OCI-LY7 (cell line): ENCODE results near the gene ADM2. TPM values are rescaled to one million over a fixed set of nuclear protein-coding genes. Genes with fewer than 3 reads are reported as not detected.

Experiments
- BruUV-seq: library from RNA; stranded (reverse); fragments of 400-500 nt; replicated peaks from 2 replicates; lab custom pipeline; 2021; lab: Mats Ljungman, UMichigan
- CTCF ChIA-PET: fragments of 300-600 bp; sonication (Branson Sonifier 250); formaldehyde crosslinking; loops from one replicate; lab custom pipeline; 2022; ENCODE audit warnings: antibody characterized with exemption; ENCODE audit not compliant: unreplicated experiment; lab: Charles Lee
- POLR2A ChIA-PET: fragments of 300-600 bp; sonication (Branson Sonifier 250); formaldehyde crosslinking; loops from one replicate; lab custom pipeline; 2022; ENCODE audit warnings: antibody characterized with exemption; lab: Charles Lee
- DNase-seq: peaks from one replicate; pipeline ENCODE4 v3.0.0-alpha.2; 2015; ENCODE audit warnings: low spot score
- H2AFZ ChIP-seq: fragments of 200-600 bp; sonication (generic), shearing (Covaris generic); 2 replicates; pipeline ENCODE4 v1.6.1; 2014; ENCODE audit warnings: mild to moderate bottlenecking, antibody characterized with exemption, low read length, moderate library complexity
- H3K27ac ChIP-seq: fragments of 200-600 bp; sonication (generic); 2 replicates; pipeline ENCODE4 v1.5.1; 2014; ENCODE audit warnings: mixed run types, low read depth, mild to moderate bottlenecking, moderate library complexity, low read length, inconsistent platforms; ENCODE audit not compliant: poor library complexity, severe bottlenecking
- H3K36me3 ChIP-seq: fragments of 200-600 bp; sonication (generic); 2 replicates; pipeline ENCODE4 v1.6.1; 2014; ENCODE audit warnings: mild to moderate bottlenecking, antibody characterized with exemption, low read length, moderate library complexity, mixed read lengths; ENCODE audit not compliant: insufficient read depth
- H3K4me1 ChIP-seq: fragments of 200-600 bp; sonication (generic); 2 replicates; pipeline ENCODE4 v1.5.1; 2014; ENCODE audit warnings: mild to moderate bottlenecking, low read length; ENCODE audit not compliant: insufficient read depth, poor library complexity, severe bottlenecking
- H3K4me2 ChIP-seq: fragments of 200-600 bp; sonication (generic); 2 replicates; pipeline ENCODE4 v1.6.1; 2014; ENCODE audit warnings: mild to moderate bottlenecking, low read length
- H3K4me3 ChIP-seq: fragments of 200-600 bp; sonication (generic); 2 replicates; pipeline ENCODE4 v1.5.1; 2014; ENCODE audit warnings: mild to moderate bottlenecking, low read depth, low read length; ENCODE audit not compliant: poor library complexity, severe bottlenecking
- H3K79me2 ChIP-seq: fragments of 200-600 bp; sonication (generic); 2 replicates; pipeline ENCODE4 v1.6.1; 2016; ENCODE audit warnings: low read depth, mild to moderate bottlenecking, low read length, moderate library complexity, mixed read lengths; ENCODE audit not compliant: insufficient read depth
- H3K9me2 ChIP-seq: fragments of 200-600 bp; sonication (generic); 2 replicates; pipeline ENCODE4 v1.6.1; 2016; ENCODE audit warnings: mild to moderate bottlenecking, low read length, mixed read lengths; ENCODE audit not compliant: insufficient read depth
- H3K9me3 ChIP-seq: fragments of 200-600 bp; sonication (generic); 2 replicates; pipeline ENCODE4 v1.6.1; 2014; ENCODE audit warnings: mild to moderate bottlenecking, mixed run types, low read length, mixed read lengths
- H4K20me1 ChIP-seq: fragments of 200-600 bp; sonication (generic); 2 replicates; pipeline ENCODE4 v1.6.1; 2014; ENCODE audit warnings: mild to moderate bottlenecking, antibody characterized with exemption, low read length, moderate library complexity, mixed read lengths; ENCODE audit not compliant: insufficient read depth
- EZH2phosphoT487 ChIP-seq: fragments of 200-600 bp; sonication (generic); IDR thresholded peaks from 2 replicates; pipeline ENCODE4 v1.6.1; 2018; ENCODE audit warnings: low read depth, borderline replicate concordance, mild to moderate bottlenecking, mixed run types, antibody characterized with exemption, low read length, moderate library complexity, mixed read lengths
- intact Hi-C: fragments of 100-400 bp; cut with micrococcal nuclease; formaldehyde crosslinking; loops from one replicate; pipeline ENCODE4 v1.10.0; 2022; ENCODE audit not compliant: unreplicated experiment
- total RNA-seq, 2 experiments: library from RNA; depleted of rRNA in 1 of 2; stranded (reverse); fragments of >200 nt in 1 of 2; shearing (Covaris generic) in 1 of 2; gene quantifications; 2 replicates each; pipeline ENCODE4 v1.2.3, GENCODE V29; 2014 to 2022
- TF ChIP-seq, protein P1 (sequence below): fragments of 200-600 bp; sonication (generic); conservative IDR thresholded peaks from 2 replicates; pipeline ENCODE4 v1.5.1; 2014; ENCODE audit warnings: mild to moderate bottlenecking, antibody characterized with exemption, low read length, moderate library complexity, mixed read lengths

ADM2 gene
- total RNA-seq, 2 experiments from 2014 or later = 4.3 to 7.9 TPM

DNA sequence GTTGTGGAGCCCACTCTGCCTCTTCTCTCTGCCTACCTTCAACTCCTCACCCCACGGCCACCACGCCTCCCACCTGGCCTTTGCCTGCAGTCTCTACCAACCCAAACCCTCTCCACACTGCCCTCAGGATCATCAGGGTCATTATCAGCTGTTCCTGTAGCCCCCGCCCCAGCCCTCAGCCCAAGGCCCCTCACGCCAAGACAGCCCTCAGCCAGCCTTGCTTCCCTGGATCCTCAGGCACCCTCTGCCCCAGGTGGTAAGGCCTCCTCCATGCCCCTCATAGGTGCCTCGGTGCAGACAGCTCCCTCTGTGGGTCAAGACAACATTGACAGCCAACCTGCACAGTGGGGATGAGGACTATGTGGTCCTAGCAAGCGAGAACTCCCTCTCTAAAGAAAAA is 8.3 kb upstream of the ADM2 start:
- ChIA-PET CTCF (interaction anchor here (0.6 to 0.9 kb wide), 2 partner anchors 25 to 49 kb away, joined by 3 to 4 read pairs; no protein-coding TSS in a partner anchor), POLR2A (interaction anchor here (0.5 kb wide), 1 partner anchor 143 kb away, joined by 3 read pairs; no protein-coding TSS in a partner anchor)
- H2AFZ ChIP-seq = no peak overlapping the region
- no peaks in the 10 kb centered on the region for H3K9me3 ChIP-seq
- no TSS peak for BruUV-seq
- peaks cover 49% of the 10 kb centered on the region for H3K79me2 ChIP-seq
- peak; percentile 85 for DNase-seq
- peak overlapping the region; percentile 99 for H3K4me2 ChIP-seq
- TF ChIP-seq EZH2phosphoT487 = no peak
- TF ChIP-seq, protein P1, sequence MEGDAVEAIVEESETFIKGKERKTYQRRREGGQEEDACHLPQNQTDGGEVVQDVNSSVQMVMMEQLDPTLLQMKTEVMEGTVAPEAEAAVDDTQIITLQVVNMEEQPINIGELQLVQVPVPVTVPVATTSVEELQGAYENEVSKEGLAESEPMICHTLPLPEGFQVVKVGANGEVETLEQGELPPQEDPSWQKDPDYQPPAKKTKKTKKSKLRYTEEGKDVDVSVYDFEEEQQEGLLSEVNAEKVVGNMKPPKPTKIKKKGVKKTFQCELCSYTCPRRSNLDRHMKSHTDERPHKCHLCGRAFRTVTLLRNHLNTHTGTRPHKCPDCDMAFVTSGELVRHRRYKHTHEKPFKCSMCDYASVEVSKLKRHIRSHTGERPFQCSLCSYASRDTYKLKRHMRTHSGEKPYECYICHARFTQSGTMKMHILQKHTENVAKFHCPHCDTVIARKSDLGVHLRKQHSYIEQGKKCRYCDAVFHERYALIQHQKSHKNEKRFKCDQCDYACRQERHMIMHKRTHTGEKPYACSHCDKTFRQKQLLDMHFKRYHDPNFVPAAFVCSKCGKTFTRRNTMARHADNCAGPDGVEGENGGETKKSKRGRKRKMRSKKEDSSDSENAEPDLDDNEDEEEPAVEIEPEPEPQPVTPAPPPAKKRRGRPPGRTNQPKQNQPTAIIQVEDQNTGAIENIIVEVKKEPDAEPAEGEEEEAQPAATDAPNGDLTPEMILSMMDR = peak; percentile 87
- peaks cover 22% of the 10 kb centered on the region; the same call in 1 of the 2 replicates for H3K36me3 ChIP-seq
- intact Hi-C loops = loop anchor here (5.0 to 10.0 kb wide), 2 partner anchors 228 to 281 kb away; partner anchors contain the start of gene TUBGCP6
- H3K4me1 ChIP-seq = peaks cover 61% of the 10 kb centered on the region
- H3K27ac ChIP-seq = peak overlapping the region; percentile 95
- no peaks in the 10 kb centered on the region for H3K9me2 ChIP-seq
- H3K4me3 ChIP-seq = peak overlapping the region; percentile 96
- H4K20me1 ChIP-seq = peaks cover 6% of the 10 kb centered on the region; the same call in 1 of the 2 replicates

DNA sequence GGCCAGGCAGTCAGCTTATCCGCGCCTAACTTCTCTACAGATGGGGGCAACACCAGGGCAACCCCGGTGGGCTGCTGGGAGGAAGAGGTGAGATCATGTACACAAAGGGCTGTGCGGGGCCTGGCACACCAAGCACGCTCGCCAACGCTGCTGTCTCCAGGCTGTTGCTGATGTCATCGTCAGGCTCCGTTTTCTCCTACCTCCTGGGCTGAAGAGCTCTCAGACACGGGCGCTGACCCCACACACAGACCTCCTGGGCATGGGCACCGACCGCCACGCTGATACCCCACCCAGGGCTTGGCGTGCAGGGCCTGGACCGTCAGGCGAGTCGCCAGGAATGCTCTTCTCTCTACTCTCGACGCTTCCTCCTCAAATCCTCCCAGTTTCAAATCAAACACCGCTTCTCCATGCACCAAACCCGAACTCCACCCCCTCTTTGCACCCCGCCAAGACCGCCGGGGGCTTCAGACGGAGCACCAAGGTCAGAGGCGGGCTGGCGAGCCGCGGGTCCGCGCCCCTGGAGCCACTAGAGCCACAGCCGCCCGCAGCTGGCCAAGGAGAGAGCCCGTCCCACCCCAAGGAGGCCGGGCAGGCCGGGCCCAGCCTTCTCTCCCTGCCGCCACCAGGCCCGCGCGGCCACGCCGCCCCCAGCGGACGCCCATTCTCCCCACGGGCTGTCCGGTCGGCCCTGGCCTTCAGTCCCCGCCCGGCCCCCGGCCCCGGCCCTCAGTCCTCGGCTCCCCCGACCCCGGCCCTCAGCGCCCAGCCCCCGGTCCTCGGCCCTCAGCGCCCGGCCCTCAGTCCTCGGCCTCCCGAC is 7.3 kb upstream of the ADM2 start:
- peak overlapping the region; percentile 99 for H3K4me2 ChIP-seq
- peaks cover 39% of the 10 kb centered on the region for H3K79me2 ChIP-seq
- DNase-seq = peak; percentile 41
- peak overlapping the region; percentile 95 for H3K27ac ChIP-seq
- peaks cover 6% of the 10 kb centered on the region; the same call in 1 of the 2 replicates for H4K20me1 ChIP-seq
- no peaks in the 10 kb centered on the region for H3K9me3 ChIP-seq
- ChIA-PET CTCF (interaction anchor here (0.9 kb wide), 1 partner anchor 24 kb away, joined by 4 read pairs; no protein-coding TSS in a partner anchor), POLR2A (no interaction called here)
- peaks cover 51% of the 10 kb centered on the region for H3K4me1 ChIP-seq
- H2AFZ ChIP-seq = no peak overlapping the region
- intact Hi-C loops = loop anchor here (2.0 to 10.0 kb wide), 3 partner anchors 33 to 282 kb away; partner anchors contain the start of genes LMF2 and TUBGCP6
- no TSS peak for BruUV-seq
- no peaks in the 10 kb centered on the region for H3K9me2 ChIP-seq
- H3K4me3 ChIP-seq = peak overlapping the region; percentile 96
- peaks cover 16% of the 10 kb centered on the region; the same call in 1 of the 2 replicates for H3K36me3 ChIP-seq
- TF ChIP-seq, protein P1 = no peak
- no peak for TF ChIP-seq EZH2phosphoT487
